ENCODE measurements around the gene BOLA3. TPM values are rescaled to one million over a fixed set of nuclear protein-coding genes. Genes with fewer than 3 reads are reported as not detected.

BOLA3 gene
- total and polyA plus RNA-seq, 8 donors: 7.2 to 32.5 (median 16.2) TPM

GRCh38 chr2:74097574-74097973, 50.1 kb downstream of the BOLA3 start:
- WGBS, 2 donors: 92 to 95% methylated on average over 6 of the region's 6 CpGs
- Histone ChIP-seq H3K9me3 (no peaks in the 10 kb centered on the region), H3K4me3 (no peak overlapping the region), H3K36me3 (peaks cover 0 to 31% (median 0%) of the 10 kb centered on the region in 3 donors), H3K4me1 (no peaks in the 10 kb centered on the region), H3K27me3 (no peaks in the 10 kb centered on the region), H3K27ac (no peak overlapping the region)
- intact Hi-C loops (cut with DNase I): no loop called here
- no peak for TF ChIP-seq CTCF (IDR thresholded peaks at IDR 0.05)
- no peak for DNase-seq
- ATAC-seq: no peak
- FAIRE-seq: no peak

- no peaks in the 10 kb centered on the region for H3K9me3 ChIP-seq
- FAIRE-seq (no peak), ATAC-seq (peak in 1 of 4 donors; percentile 40), DNase-seq (no peak)
- H3K4me1 ChIP-seq: no peaks in the 10 kb centered on the region
- intact Hi-C loops (cut with DNase I): no loop called here
- no peak overlapping the region for H3K4me3 ChIP-seq
- no peak overlapping the region for H3K27ac ChIP-seq
- WGBS, 2 donors: 94 to 97% methylated on average over 2 of the region's 2 CpGs
- no peaks in the 10 kb centered on the region for H3K27me3 ChIP-seq
- H3K36me3 ChIP-seq: peaks cover 0 to 40% (median under 1%) of the 10 kb centered on the region in 3 donors
- no peak for TF ChIP-seq CTCF (IDR thresholded peaks at IDR 0.05)
Observed at GRCh38 chr2:74096052-74096451, 51.7 kb downstream of the BOLA3 start.

- H3K36me3 ChIP-seq: peaks cover 0 to 42% (median 5%) of the 10 kb centered on the region in 3 donors
- intact Hi-C loops (cut with DNase I): no loop called here
- H3K27me3 ChIP-seq: no peaks in the 10 kb centered on the region
- no peak for DNase-seq
- no peaks in the 10 kb centered on the region for H3K9me3 ChIP-seq
- H3K27ac ChIP-seq: no peak overlapping the region
- WGBS, 2 donors: 77 to 84% methylated on average over 3 of the region's 3 CpGs
- H3K4me3 ChIP-seq: no peak overlapping the region
- ATAC-seq: no peak
- no peak for FAIRE-seq
- no peaks in the 10 kb centered on the region for H3K4me1 ChIP-seq
- no peak for TF ChIP-seq CTCF (IDR thresholded peaks at IDR 0.05)
Observed at GRCh38 chr2:74095632-74096031, 52.1 kb downstream of the BOLA3 start.

- H3K4me1 ChIP-seq: no peaks in the 10 kb centered on the region
- H3K9me3 ChIP-seq: no peaks in the 10 kb centered on the region
- WGBS, 2 donors: 94 to 95% methylated on average over 7 of the region's 7 CpGs
- peaks cover 0 to 37% (median 5%) of the 10 kb centered on the region in 3 donors for H3K36me3 ChIP-seq
- intact Hi-C loops (cut with DNase I): no loop called here
- no peak overlapping the region for H3K4me3 ChIP-seq
- no peak overlapping the region for H3K27ac ChIP-seq
- no peak for TF ChIP-seq CTCF (IDR thresholded peaks at IDR 0.05)
- FAIRE-seq: no peak
- H3K27me3 ChIP-seq: no peaks in the 10 kb centered on the region
- no peak for DNase-seq
- ATAC-seq: no peak
Observed at GRCh38 chr2:74094291-74094690, 53.4 kb downstream of the BOLA3 start.

- no peak overlapping the region for H3K4me3 ChIP-seq
- FAIRE-seq: no peak
- no peak overlapping the region for H3K27ac ChIP-seq
- H3K4me1 ChIP-seq: no peaks in the 10 kb centered on the region
- WGBS, 2 donors: 88 to 89% methylated on average over 6 of the region's 6 CpGs
- no peak for DNase-seq
- no peak for TF ChIP-seq CTCF (IDR thresholded peaks at IDR 0.05)
- H3K27me3 ChIP-seq: no peaks in the 10 kb centered on the region
- ATAC-seq: no peak
- H3K9me3 ChIP-seq: no peaks in the 10 kb centered on the region
- peaks cover 0 to 34% (median 5%) of the 10 kb centered on the region in 3 donors for H3K36me3 ChIP-seq
- intact Hi-C loops (cut with DNase I): no loop called here
Observed at GRCh38 chr2:74093840-74094239, 53.9 kb downstream of the BOLA3 start.
